Trophoblast cell (in vitro differentiated cells and primary cell): ENCODE results near the gene HMSD.

Experiments used
- DNase-seq, 2 donors: peaks; one replicate each; pipeline ENCODE4 v3.0.0-alpha.2; 2016
- H2AFZ ChIP-seq: 2 replicates; pipeline ENCODE4 v1.6.1; 2013; ENCODE audit warnings: low read length, moderate library complexity, mild to moderate bottlenecking; ENCODE audit not compliant: insufficient read depth, poor library complexity
- H2AK5ac ChIP-seq: 2 replicates; pipeline ENCODE4 v1.6.1; 2013; ENCODE audit warnings: mild to moderate bottlenecking, low read length
- H2BK120ac ChIP-seq: 2 replicates; pipeline ENCODE4 v1.6.1; 2013; ENCODE audit warnings: low read length, mild to moderate bottlenecking, moderate library complexity; ENCODE audit not compliant: insufficient read depth, poor library complexity
- H2BK12ac ChIP-seq: 2 replicates; pipeline ENCODE4 v1.6.1; 2013; ENCODE audit warnings: mild to moderate bottlenecking, low read length, moderate library complexity
- H2BK5ac ChIP-seq: 2 replicates; pipeline ENCODE4 v1.6.1; 2013; ENCODE audit warnings: low read length, low read depth, moderate library complexity, mild to moderate bottlenecking; ENCODE audit not compliant: poor library complexity
- H3K14ac ChIP-seq: 2 replicates; pipeline ENCODE4 v1.6.1; 2013; ENCODE audit warnings: mild to moderate bottlenecking, low read length
- H3K18ac ChIP-seq: 2 replicates; pipeline ENCODE4 v1.6.1; 2013; ENCODE audit warnings: mild to moderate bottlenecking, low read length
- H3K23ac ChIP-seq: 2 replicates; pipeline ENCODE4 v1.6.1; 2013; ENCODE audit warnings: low read length
- H3K27ac ChIP-seq: 2 replicates; pipeline ENCODE4 v1.5.1; 2013; ENCODE audit warnings: low read depth, mild to moderate bottlenecking, inconsistent platforms, low read length, moderate library complexity
- H3K27me3 ChIP-seq: 2 replicates; pipeline ENCODE4 v1.6.1; 2013; ENCODE audit warnings: inconsistent platforms, mild to moderate bottlenecking, low read length, moderate library complexity; ENCODE audit not compliant: insufficient read depth
- H3K36me3 ChIP-seq, 2 experiments: 1 replicate in 1 of 2; 2 replicates in 1 of 2; pipeline ENCODE4 v1.6.1; 2013; ENCODE audit warnings: low read length in 2 of 2, mild to moderate bottlenecking in 2 of 2, moderate library complexity in 1 of 2; ENCODE audit not compliant: insufficient read depth in 2 of 2, control insufficient read depth in 1 of 2
- H3K4ac ChIP-seq: 2 replicates; pipeline ENCODE4 v1.6.1; 2013; ENCODE audit warnings: low read depth, mild to moderate bottlenecking, low read length, moderate library complexity
- H3K4me1 ChIP-seq, 2 experiments: 1 replicate in 1 of 2; 2 replicates in 1 of 2; pipeline ENCODE4 v1.6.1; 2013; ENCODE audit warnings: low read length in 2 of 2, mild to moderate bottlenecking in 2 of 2, moderate library complexity in 1 of 2; ENCODE audit not compliant: insufficient read depth in 2 of 2, control insufficient read depth in 1 of 2
- H3K4me2 ChIP-seq: 2 replicates; pipeline ENCODE4 v1.6.1; 2013; ENCODE audit warnings: inconsistent platforms, mild to moderate bottlenecking, low read length, moderate library complexity
- H3K4me3 ChIP-seq: 2 replicates; pipeline ENCODE4 v1.5.1; 2013; ENCODE audit warnings: mild to moderate bottlenecking, low read depth, low read length, inconsistent platforms
- H3K79me1 ChIP-seq: one replicate; pipeline ENCODE4 v1.6.1; 2013; ENCODE audit warnings: low read length
- H3K79me2 ChIP-seq: 2 replicates; pipeline ENCODE4 v1.6.1; 2013; ENCODE audit warnings: low read length, mild to moderate bottlenecking; ENCODE audit not compliant: control insufficient read depth, insufficient read depth, poor library complexity
- H3K9ac ChIP-seq: 2 replicates; pipeline ENCODE4 v1.6.1; 2013; ENCODE audit warnings: mild to moderate bottlenecking, low read length
- H3K9me3 ChIP-seq: 2 replicates; pipeline ENCODE4 v1.6.1; 2013; ENCODE audit warnings: low read depth, mild to moderate bottlenecking, control low read depth, inconsistent platforms, low read length; ENCODE audit not compliant: insufficient read depth
- H4K12ac ChIP-seq: 2 replicates; pipeline ENCODE4 v1.6.1; 2013; ENCODE audit warnings: low read depth, mild to moderate bottlenecking, low read length, moderate library complexity
- H4K8ac ChIP-seq: 2 replicates; pipeline ENCODE4 v1.6.1; 2013; ENCODE audit warnings: low read depth, mild to moderate bottlenecking, low read length, moderate library complexity
- H4K91ac ChIP-seq: one replicate; pipeline ENCODE4 v1.6.1; 2013; ENCODE audit warnings: low read depth, mild to moderate bottlenecking, low read length, moderate library complexity
- WGBS: extraction: QIAGEN DNeasy Blood & Tissue Kit; methylation state at CpG from one replicate; pipeline ENCODE4 v1.1.7; 2013; ENCODE audit warnings: missing lambda C conversion rate; ENCODE audit not compliant: insufficient read length, insufficient coverage; ENCODE audit errors: extremely low coverage; 5-methylcytosine and 5-hydroxymethylcytosine counted together

Gene HMSD

DNA sequence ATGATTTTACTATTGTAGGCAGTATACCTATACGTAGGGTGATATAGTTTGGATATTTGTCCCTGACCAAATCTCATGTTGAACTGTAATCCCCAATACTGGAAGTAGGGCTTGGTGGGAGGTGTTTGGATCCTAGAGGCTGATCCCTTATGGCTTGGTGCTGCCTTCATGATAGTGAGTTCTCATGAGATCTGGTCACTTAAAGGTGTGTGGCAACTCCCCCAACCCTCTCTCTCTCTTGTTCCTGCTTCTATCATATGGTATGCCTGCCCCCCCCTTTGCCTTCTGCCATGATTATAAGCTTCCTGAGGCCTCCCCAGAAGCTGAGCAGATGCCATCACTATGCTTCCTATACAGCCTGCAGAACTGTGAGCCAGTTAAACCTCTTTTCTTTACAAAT, 43.0 kb upstream of the HMSD start:
- H2BK5ac ChIP-seq, result no peak overlapping the region
- H3K9me3 ChIP-seq, result no peaks in the 10 kb centered on the region
- DNase-seq, result no peak
- H3K9ac ChIP-seq, result no peak overlapping the region
- no CpG with 5 or more reads among the region's 1 CpG for WGBS
- H3K4me3 ChIP-seq, result no peak overlapping the region
- H3K18ac ChIP-seq, result no peak overlapping the region
- H3K79me2 ChIP-seq, result no peaks in the 10 kb centered on the region
- no peaks in the 10 kb centered on the region for H3K36me3 ChIP-seq
- H4K8ac ChIP-seq, result no peak overlapping the region
- no peak overlapping the region for H3K27ac ChIP-seq
- no peak overlapping the region for H2AFZ ChIP-seq
- no peaks in the 10 kb centered on the region for H3K27me3 ChIP-seq
- no peak overlapping the region for H4K91ac ChIP-seq
- no peak overlapping the region for H4K12ac ChIP-seq
- H3K4me1 ChIP-seq, result no peaks in the 10 kb centered on the region
- H2BK120ac ChIP-seq, result no peak overlapping the region
- H2AK5ac ChIP-seq, result no peak overlapping the region
- H3K23ac ChIP-seq, result no peak overlapping the region
- H3K4ac ChIP-seq, result no peak overlapping the region
- H3K4me2 ChIP-seq, result no peak overlapping the region
- no peak overlapping the region for H2BK12ac ChIP-seq
- H3K14ac ChIP-seq, result no peak overlapping the region
- H3K79me1 ChIP-seq, result no peaks in the 10 kb centered on the region

GRCh38 chr18:63907664-63908063, 41.4 kb upstream of the HMSD start, which contains the start of gene SERPINB10:
SERPINB10 (plus strand) TSS chr18:63907958; CDS start chr18:63915511, 7,553 bp downstream.
- no peak within 1 kb of the TSS for H2BK12ac ChIP-seq
- no peak within 1 kb of the TSS for H3K4me2 ChIP-seq
- no peak within 1 kb of the TSS for H2BK120ac ChIP-seq
- H4K8ac ChIP-seq, result no peak within 1 kb of the TSS
- no peaks in the 10 kb centered on the region for H3K4me1 ChIP-seq
- H3K9me3 ChIP-seq, result no peaks in the 10 kb centered on the region
- H3K36me3 ChIP-seq, result no peaks in the 10 kb centered on the region
- H3K18ac ChIP-seq, result no peak within 1 kb of the TSS
- no peak within 1 kb of the TSS for H3K4me3 ChIP-seq
- no peak within 1 kb of the TSS for H3K4ac ChIP-seq
- no peaks in the 10 kb centered on the region for H3K79me2 ChIP-seq
- H2AK5ac ChIP-seq, result no peak within 1 kb of the TSS
- no peaks in the 10 kb centered on the region for H3K79me1 ChIP-seq
- no peak within 1 kb of the TSS for H3K9ac ChIP-seq
- no peak within 1 kb of the TSS for H3K14ac ChIP-seq
- H2AFZ ChIP-seq, result no peak within 1 kb of the TSS
- H3K23ac ChIP-seq, result no peak within 1 kb of the TSS
- no peak within 1 kb of the TSS for H2BK5ac ChIP-seq
- no peak within 1 kb of the TSS for H4K91ac ChIP-seq
- DNase-seq, result no peak
- no peak within 1 kb of the TSS for H4K12ac ChIP-seq
- no peaks in the 10 kb centered on the region for H3K27me3 ChIP-seq
- no peak within 1 kb of the TSS for H3K27ac ChIP-seq

GRCh38 chr18:63908858-63909257, 40.2 kb upstream of the HMSD start:
- no peak overlapping the region for H2AK5ac ChIP-seq
- no peaks in the 10 kb centered on the region for H3K79me1 ChIP-seq
- H3K4me3 ChIP-seq, result no peak overlapping the region
- no peak overlapping the region for H4K12ac ChIP-seq
- no peak overlapping the region for H3K27ac ChIP-seq
- no peak overlapping the region for H2BK12ac ChIP-seq
- no peak for DNase-seq
- H3K9ac ChIP-seq, result no peak overlapping the region
- no peaks in the 10 kb centered on the region for H3K79me2 ChIP-seq
- H3K23ac ChIP-seq, result no peak overlapping the region
- no peak overlapping the region for H2BK5ac ChIP-seq
- H4K91ac ChIP-seq, result no peak overlapping the region
- no peak overlapping the region for H3K4me2 ChIP-seq
- H2BK120ac ChIP-seq, result no peak overlapping the region
- no peaks in the 10 kb centered on the region for H3K36me3 ChIP-seq
- no peaks in the 10 kb centered on the region for H3K4me1 ChIP-seq
- H3K9me3 ChIP-seq, result no peaks in the 10 kb centered on the region
- no peaks in the 10 kb centered on the region for H3K27me3 ChIP-seq
- H3K14ac ChIP-seq, result no peak overlapping the region
- H3K4ac ChIP-seq, result no peak overlapping the region
- H2AFZ ChIP-seq, result no peak overlapping the region
- no peak overlapping the region for H3K18ac ChIP-seq
- H4K8ac ChIP-seq, result no peak overlapping the region
- no CpG with 5 or more reads among the region's 1 CpG for WGBS

DNA sequence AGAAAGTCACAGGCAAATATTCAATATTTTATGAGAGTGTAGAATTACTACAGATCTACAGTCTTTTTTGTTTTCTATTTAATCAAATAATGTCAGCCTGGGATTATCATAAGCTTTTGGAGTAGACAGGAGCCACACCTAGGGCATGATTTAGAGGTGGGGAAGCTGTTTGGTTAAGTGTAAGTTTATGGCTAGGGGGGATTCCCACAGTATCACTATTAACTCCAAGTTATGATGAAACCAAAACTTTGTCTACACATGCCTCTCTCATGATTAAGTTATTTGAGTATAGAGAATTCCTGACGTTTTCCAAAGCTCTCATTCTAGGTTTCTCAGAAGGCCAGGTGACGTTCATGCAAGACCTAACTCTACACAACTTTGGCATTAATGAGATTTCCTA, 39.2 kb upstream of the HMSD start:
- H3K9me3 ChIP-seq, result peaks cover 2% of the 10 kb centered on the region
- H3K27me3 ChIP-seq, result no peaks in the 10 kb centered on the region
- H2AFZ ChIP-seq, result no peak overlapping the region
- H3K4me3 ChIP-seq, result no peak overlapping the region
- H4K12ac ChIP-seq, result no peak overlapping the region
- H3K23ac ChIP-seq, result no peak overlapping the region
- H2BK5ac ChIP-seq, result no peak overlapping the region
- no peak overlapping the region for H4K91ac ChIP-seq
- no peak overlapping the region for H2BK12ac ChIP-seq
- no peak overlapping the region for H2AK5ac ChIP-seq
- no peaks in the 10 kb centered on the region for H3K4me1 ChIP-seq
- H2BK120ac ChIP-seq, result no peak overlapping the region
- H3K18ac ChIP-seq, result no peak overlapping the region
- no peak overlapping the region for H3K4ac ChIP-seq
- H3K79me1 ChIP-seq, result no peaks in the 10 kb centered on the region
- H3K9ac ChIP-seq, result no peak overlapping the region
- H3K79me2 ChIP-seq, result no peaks in the 10 kb centered on the region
- H3K14ac ChIP-seq, result no peak overlapping the region
- no peak for DNase-seq
- no peak overlapping the region for H4K8ac ChIP-seq
- H3K27ac ChIP-seq, result no peak overlapping the region
- H3K4me2 ChIP-seq, result no peak overlapping the region
- WGBS, result no CpG with 5 or more reads among the region's 2 CpGs
- no peaks in the 10 kb centered on the region for H3K36me3 ChIP-seq
